GM12872 (cell line): Measurements from ENCODE around the gene CMTM1.

Experiments
- CTCF ChIP-seq: IDR thresholded peaks from 3 replicates; pipeline ENCODE4 v1.5.1; 2011; ENCODE audit warnings: low read depth, mild to moderate bottlenecking, low read length, moderate library complexity; ENCODE audit not compliant: insufficient read depth

Gene CMTM1

DNA sequence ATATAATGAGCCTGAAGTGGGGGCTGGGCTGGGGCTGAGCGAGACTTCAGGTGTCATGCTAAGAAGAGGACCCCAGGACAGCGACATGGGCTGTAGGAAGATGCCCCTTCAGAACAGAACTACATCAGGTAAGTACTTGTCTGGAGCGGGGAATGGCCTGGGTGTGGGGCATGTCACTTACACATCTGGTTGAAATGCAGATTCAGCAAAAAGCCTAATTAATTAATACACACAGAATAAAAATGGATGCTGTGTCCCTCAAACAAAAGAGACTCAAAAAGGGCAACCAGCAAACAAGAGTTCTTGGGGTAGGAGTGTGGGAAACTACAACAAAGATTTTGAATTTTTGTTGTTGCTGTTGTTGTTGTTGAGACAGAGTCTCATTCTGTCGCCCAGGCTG lies 24.8 kb downstream of the CMTM1 start:
- no peak for TF ChIP-seq CTCF

- no peak for TF ChIP-seq CTCF
These were observed 26.0 kb downstream of the CMTM1 start for GRCh38 chr16:66592241-66592640.

- TF ChIP-seq CTCF: no peak
These were observed 26.6 kb downstream of the CMTM1 start for GRCh38 chr16:66592814-66593213.

DNA sequence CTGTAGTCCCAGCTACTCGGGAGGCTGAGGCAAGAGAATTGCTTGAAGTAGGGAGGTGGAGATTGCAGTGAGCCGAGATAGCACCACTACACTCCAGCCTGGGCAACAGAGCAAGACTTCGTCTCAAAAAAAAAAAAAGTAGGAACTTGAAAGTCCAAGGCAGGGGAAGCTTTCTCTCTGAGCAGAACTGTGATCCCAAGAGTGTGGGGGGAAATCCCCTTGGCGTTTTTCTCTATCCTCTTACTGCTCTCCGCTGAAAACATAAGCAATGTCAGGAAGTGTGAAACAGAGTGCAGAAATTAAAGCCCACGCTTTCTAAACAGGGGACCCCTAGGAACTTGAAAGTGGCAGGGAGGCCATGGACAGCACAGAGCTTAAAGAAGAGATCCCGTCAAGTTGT lies 28.5 kb downstream of the CMTM1 start:
- TF ChIP-seq CTCF: no peak

- TF ChIP-seq CTCF: no peak
These were observed 31.0 kb downstream of the CMTM1 start for GRCh38 chr16:66596986-66597848.

DNA sequence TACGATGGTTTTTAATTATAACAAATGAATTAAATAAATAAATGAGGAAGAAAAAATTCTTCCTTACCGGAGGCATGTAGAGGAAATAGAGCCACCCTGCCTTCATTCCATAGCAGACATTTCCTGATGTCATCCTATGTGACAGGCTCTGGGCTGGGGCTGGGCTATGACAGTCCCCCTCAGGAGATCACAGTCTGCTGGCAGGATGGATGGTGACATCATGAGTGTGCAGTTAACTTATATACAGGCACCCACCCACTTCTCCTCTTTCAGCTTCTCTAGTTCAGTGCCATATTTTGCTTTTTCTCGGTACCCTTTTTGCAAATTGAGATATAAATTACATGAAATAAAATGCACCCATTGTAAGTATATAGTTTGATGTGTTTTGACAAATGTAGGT lies 31.9 kb downstream of the CMTM1 start:
- TF ChIP-seq CTCF: no peak

DNA sequence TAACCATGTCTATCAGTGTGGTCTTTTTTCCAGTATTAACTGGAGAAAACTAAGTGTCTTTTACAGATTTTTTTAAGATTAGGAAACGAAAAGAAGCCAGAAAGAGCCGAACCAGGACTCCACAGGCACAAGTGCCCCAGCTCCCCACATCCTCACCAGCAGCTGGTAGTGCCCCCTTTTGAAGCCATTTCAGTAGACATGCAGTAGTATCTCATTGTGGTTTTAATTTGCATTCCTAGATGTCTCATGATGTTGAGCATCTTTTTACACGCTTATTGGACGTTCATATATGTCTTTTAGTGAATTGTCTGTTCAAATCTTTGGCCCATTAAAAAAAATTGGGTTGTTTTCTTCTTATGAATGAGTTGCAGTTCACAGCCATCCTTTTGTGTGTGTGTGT lies 33.5 kb downstream of the CMTM1 start:
- TF ChIP-seq CTCF: no peak

GRCh38 chr16:66600477-66600876 lies 34.2 kb downstream of the CMTM1 start:
- no peak for TF ChIP-seq CTCF
